NCI-H1092 (cell line): ENCODE results near the gene DIAPH1.
A peak's percentile ranks its signal among the peaks of the same experiment; 100 is the strongest.

Source experiments
- DNase-seq: peaks from one replicate; lab custom pipeline; 2025; lab: John Stamatoyannopoulos, UW

Gene DIAPH1

GRCh38 chr5:141560725-141561483 is 57.9 kb downstream of the DIAPH1 start:
- peak; percentile 92 for DNase-seq

GRCh38 chr5:141560151-141560550 is 58.6 kb downstream of the DIAPH1 start:
- peak; percentile 46 for DNase-seq

- no peak for DNase-seq
Measured at GRCh38 chr5:141559461-141559860, 59.3 kb downstream of the DIAPH1 start.

- no peak for DNase-seq
Measured at GRCh38 chr5:141558150-141558549, 60.6 kb downstream of the DIAPH1 start.

GRCh38 chr5:141557681-141558136 is 61.1 kb downstream of the DIAPH1 start:
- DNase-seq: peak; percentile 83

GRCh38 chr5:141547921-141548320 is 70.9 kb downstream of the DIAPH1 start:
- no peak for DNase-seq

GRCh38 chr5:141547488-141547887 is 71.3 kb downstream of the DIAPH1 start:
- no peak for DNase-seq

GRCh38 chr5:141543053-141543452 is 75.7 kb downstream of the DIAPH1 start:
- no peak for DNase-seq

GRCh38 chr5:141534492-141535213 is 84.1 kb downstream of the DIAPH1 start:
- no peak for DNase-seq

- no peak for DNase-seq
Measured at GRCh38 chr5:141533897-141534296, 84.9 kb downstream of the DIAPH1 start.

GRCh38 chr5:141532726-141533125 is 86.1 kb downstream of the DIAPH1 start:
- DNase-seq: no peak

GRCh38 chr5:141529873-141530272 is 88.9 kb downstream of the DIAPH1 start:
- no peak for DNase-seq

- DNase-seq: no peak
Measured at GRCh38 chr5:141529002-141529401, 89.8 kb downstream of the DIAPH1 start.

- no peak for DNase-seq
Measured at GRCh38 chr5:141528291-141528984, 90.4 kb downstream of the DIAPH1 start.

GRCh38 chr5:141527426-141527825 is 91.4 kb downstream of the DIAPH1 start:
- DNase-seq: no peak

- no peak for DNase-seq
Measured at GRCh38 chr5:141525653-141526052, 93.1 kb downstream of the DIAPH1 start.

GRCh38 chr5:141524604-141525597 is 93.9 kb downstream of the DIAPH1 start:
- DNase-seq: peak; percentile 60

- DNase-seq: no peak
Measured at GRCh38 chr5:141523991-141524390, 94.8 kb downstream of the DIAPH1 start.

GRCh38 chr5:141522301-141522700 is 96.5 kb downstream of the DIAPH1 start:
- no peak for DNase-seq

GRCh38 chr5:141521244-141521781 is 97.5 kb downstream of the DIAPH1 start:
- no peak for DNase-seq
